Stimulated activated naive B cell treated with anti-CD40 and anti-IgM and Interleukin-4, amounts not matched to agents 10 μg/mL and 1 μg/mL and 100 μg/mL, for 72 hours (primary cell): ENCODE measurements around the gene MYZAP.

Experiments used
- ATAC-seq, 2 donors: fragments of 150-1000 bp; cut with Tn5 transposase; replicated peaks; 2 replicates each; pipeline ENCODE4 v1.10.0; 2021; ENCODE audit warnings: moderate library complexity in 1 of 2
- DNase-seq: peaks from one replicate; pipeline ENCODE4 v3.0.0; 2021
- H3K27ac Mint-ChIP-seq: one replicate; pipeline ENCODE4 v1.8.0; 2022; ENCODE audit warnings: mild to moderate bottlenecking, mixed read lengths
- H3K27me3 Mint-ChIP-seq, 2 donors: one replicate each; pipeline ENCODE4 v1.8.0; 2022; ENCODE audit warnings: mixed read lengths in 2 of 2
- H3K36me3 Mint-ChIP-seq, 2 donors: one replicate each; pipeline ENCODE4 v1.8.0; 2022; ENCODE audit warnings: mixed read lengths in 2 of 2, mild to moderate bottlenecking in 1 of 2
- H3K4me1 Mint-ChIP-seq, 2 donors: one replicate each; pipeline ENCODE4 v1.8.0; 2022; ENCODE audit warnings: mixed read lengths in 2 of 2, mild to moderate bottlenecking in 1 of 2
- H3K4me3 Mint-ChIP-seq, 2 donors: one replicate each; pipeline ENCODE4 v1.8.0; 2022; ENCODE audit warnings: mild to moderate bottlenecking in 2 of 2, mixed read lengths in 2 of 2, moderate library complexity in 1 of 2
- H3K9me3 Mint-ChIP-seq, 2 donors: one replicate each; pipeline ENCODE4 v1.8.0; 2022; ENCODE audit warnings: mixed read lengths in 2 of 2, mild to moderate bottlenecking in 1 of 2

MYZAP gene

DNA sequence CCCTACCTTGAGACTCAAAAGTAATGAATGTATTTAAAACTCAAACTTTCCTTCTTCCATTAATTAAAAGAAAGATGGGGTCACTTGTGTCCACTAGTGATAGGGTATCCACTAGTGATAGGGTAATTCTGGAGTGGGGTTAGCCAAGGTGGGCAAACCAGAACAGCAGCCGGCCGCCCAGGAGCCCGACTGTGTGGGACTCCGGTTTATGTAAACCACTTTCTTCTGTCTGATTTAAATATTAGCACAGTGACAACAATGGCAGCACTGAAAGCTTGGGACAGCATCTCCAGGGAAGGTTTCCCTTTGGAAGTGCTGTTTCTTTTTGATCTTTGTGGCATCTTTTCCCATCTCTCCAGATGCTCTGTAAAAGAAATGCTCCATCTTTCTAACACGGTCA, 722 bp downstream of the MYZAP start:
- Mint-ChIP-seq H3K4me3 (peak overlapping the region; percentile 67 to 71), H3K27ac (peak overlapping the region; percentile 56), H3K9me3 (no peaks in the 10 kb centered on the region)

GRCh38 chr15:57592836-57593420, 1.2 kb downstream of the MYZAP start:
- H3K27me3 Mint-ChIP-seq = no peaks in the 10 kb centered on the region
- DNase-seq (no peak), ATAC-seq (peak in 1 of 2 donors; percentile 6)
- H3K9me3 Mint-ChIP-seq = no peaks in the 10 kb centered on the region
- peaks cover 39 to 74% of the 10 kb centered on the region in 2 donors for H3K4me1 Mint-ChIP-seq
- peak overlapping the region; percentile 67 to 71 for H3K4me3 Mint-ChIP-seq
- peaks cover 0 to 1% of the 10 kb centered on the region in 2 donors for H3K36me3 Mint-ChIP-seq
- peak overlapping the region; percentile 51 for H3K27ac Mint-ChIP-seq

More for the DNA sequence above, 722 bp downstream of the MYZAP start:
- Mint-ChIP-seq H3K27me3 (no peaks in the 10 kb centered on the region), H3K36me3 (peaks cover 0 to 1% of the 10 kb centered on the region in 2 donors), H3K4me1 (peaks cover 42 to 74% of the 10 kb centered on the region in 2 donors)
- ATAC-seq = no peak
- DNase-seq = no peak

GRCh38 chr15:57594479-57594878, 2.8 kb downstream of the MYZAP start:
- peaks cover 24 to 71% of the 10 kb centered on the region in 2 donors for H3K4me1 Mint-ChIP-seq
- H3K27ac Mint-ChIP-seq = no peak overlapping the region
- H3K9me3 Mint-ChIP-seq = no peaks in the 10 kb centered on the region
- DNase-seq (no peak), ATAC-seq (no peak)
- H3K36me3 Mint-ChIP-seq = peaks cover 0 to 1% of the 10 kb centered on the region in 2 donors
- H3K27me3 Mint-ChIP-seq = no peaks in the 10 kb centered on the region
- H3K4me3 Mint-ChIP-seq = no peak overlapping the region

GRCh38 chr15:57595011-57595866, 3.5 kb downstream of the MYZAP start:
- peaks cover 16 to 64% of the 10 kb centered on the region in 2 donors for H3K4me1 Mint-ChIP-seq
- H3K4me3 Mint-ChIP-seq = no peak overlapping the region
- DNase-seq (no peak), ATAC-seq (no peak)
- H3K27ac Mint-ChIP-seq = no peak overlapping the region
- no peaks in the 10 kb centered on the region for H3K27me3 Mint-ChIP-seq
- peaks cover 0 to 1% of the 10 kb centered on the region in 2 donors for H3K36me3 Mint-ChIP-seq
- H3K9me3 Mint-ChIP-seq = no peaks in the 10 kb centered on the region

DNA sequence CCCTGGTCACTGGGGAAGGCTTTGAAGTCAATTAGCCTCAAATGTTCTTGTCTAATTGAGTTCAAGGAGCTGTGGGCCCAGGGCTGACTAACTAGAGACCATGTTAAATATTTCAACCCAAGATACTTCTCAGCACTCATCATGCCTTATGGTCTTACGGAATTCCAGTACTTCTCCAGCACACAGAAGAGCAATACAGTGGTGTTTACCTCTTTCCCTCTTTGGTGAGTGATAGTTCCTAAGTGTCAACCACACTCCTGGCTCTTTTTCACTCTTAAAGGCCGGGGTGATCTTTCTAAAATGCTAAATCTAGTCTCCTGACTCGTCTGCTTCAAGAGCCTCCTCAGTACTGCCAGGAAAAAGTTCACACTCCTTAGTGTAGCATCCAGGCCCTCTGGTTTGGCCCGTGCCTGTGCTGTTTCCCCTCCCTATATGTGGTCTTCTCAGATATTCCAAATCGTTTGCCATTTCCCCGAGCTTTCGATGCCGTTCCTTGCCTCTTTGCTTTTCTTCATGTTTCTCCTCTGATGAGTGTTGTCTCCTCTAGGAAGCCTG, 4.7 kb downstream of the MYZAP start:
- Mint-ChIP-seq H3K36me3 (peaks cover 0 to 1% of the 10 kb centered on the region in 2 donors), H3K27me3 (peaks cover 0 to under 1% of the 10 kb centered on the region in 2 donors), H3K9me3 (no peaks in the 10 kb centered on the region), H3K4me3 (no peak overlapping the region), H3K27ac (no peak overlapping the region), H3K4me1 (peaks cover 9 to 58% of the 10 kb centered on the region in 2 donors)
- DNase-seq = no peak
- no peak for ATAC-seq

DNA sequence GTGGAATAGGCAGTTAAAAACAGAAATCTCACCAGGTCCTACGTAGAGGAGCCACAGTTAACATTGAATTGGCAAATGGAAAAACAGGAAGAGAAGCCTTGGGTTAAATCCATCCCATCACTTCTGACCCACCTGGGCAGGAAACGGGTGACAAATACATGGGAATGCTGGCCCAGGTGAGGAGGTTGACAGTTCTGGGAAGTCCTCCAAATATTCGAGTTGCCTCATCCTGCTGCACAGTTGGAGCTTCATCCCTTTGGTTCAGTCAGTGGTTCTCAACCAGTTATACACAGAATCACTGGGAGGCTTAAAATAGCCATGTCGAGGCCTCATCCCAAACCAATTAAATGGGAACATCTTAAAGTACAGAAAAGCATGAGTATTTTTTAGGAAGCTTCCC, 5.3 kb downstream of the MYZAP start:
- Mint-ChIP-seq H3K4me1 (peaks cover 8 to 60% of the 10 kb centered on the region in 2 donors), H3K4me3 (no peak overlapping the region), H3K36me3 (peaks cover 0 to 4% of the 10 kb centered on the region in 2 donors), H3K27ac (no peak overlapping the region), H3K27me3 (peaks cover 0 to 4% of the 10 kb centered on the region in 2 donors), H3K9me3 (no peaks in the 10 kb centered on the region)
- DNase-seq (no peak), ATAC-seq (no peak)

DNA sequence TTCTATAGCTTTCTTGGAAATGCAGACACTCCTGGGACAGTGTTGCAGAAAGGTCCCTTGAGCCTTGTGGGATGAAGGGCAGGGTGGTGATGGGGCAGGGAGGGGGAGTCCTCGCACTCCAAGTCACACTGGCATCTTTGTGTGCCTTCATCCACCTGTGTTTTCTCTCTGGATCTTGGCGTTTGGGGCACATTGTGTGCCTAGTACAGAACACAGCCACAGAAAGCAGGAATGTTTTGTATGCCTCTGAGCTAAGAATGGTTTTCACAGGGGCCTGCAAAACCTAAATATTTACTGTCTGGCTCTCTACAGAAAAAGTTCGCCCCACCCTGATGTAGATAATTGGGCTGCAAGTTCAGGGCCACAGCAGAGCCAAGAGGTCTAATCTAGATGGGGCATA, 5.7 kb downstream of the MYZAP start:
- Mint-ChIP-seq H3K27ac (no peak overlapping the region), H3K9me3 (no peaks in the 10 kb centered on the region), H3K36me3 (peaks cover 0 to 4% of the 10 kb centered on the region in 2 donors), H3K4me1 (peaks cover 8 to 57% of the 10 kb centered on the region in 2 donors), H3K27me3 (peaks cover 0 to 4% of the 10 kb centered on the region in 2 donors), H3K4me3 (no peak overlapping the region)
- DNase-seq (no peak), ATAC-seq (no peak)

DNA sequence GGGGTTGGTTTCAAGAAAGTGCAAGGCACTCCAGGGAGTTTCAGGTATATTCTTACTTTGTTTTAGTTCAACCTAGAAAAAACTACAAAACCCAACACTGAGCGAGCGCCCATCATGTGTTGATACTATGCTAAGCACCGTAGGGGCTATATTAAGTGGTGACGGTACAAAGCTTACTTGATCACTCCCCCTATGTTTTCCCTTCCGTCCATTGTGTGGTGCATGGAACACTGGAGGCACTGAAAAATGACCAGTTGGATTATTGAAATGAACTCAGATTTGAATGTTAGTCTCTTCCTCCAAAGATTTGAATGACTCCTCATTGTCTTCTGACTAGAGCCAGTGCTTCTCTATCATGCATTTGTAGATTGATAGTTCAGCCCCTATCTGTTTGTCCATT, 6.6 kb downstream of the MYZAP start:
- no peaks in the 10 kb centered on the region for H3K9me3 Mint-ChIP-seq
- H3K27me3 Mint-ChIP-seq = peaks cover 0 to 4% of the 10 kb centered on the region in 2 donors
- peaks cover 0 to 4% of the 10 kb centered on the region in 2 donors for H3K36me3 Mint-ChIP-seq
- H3K4me3 Mint-ChIP-seq = no peak overlapping the region
- H3K4me1 Mint-ChIP-seq = peaks cover 4 to 47% of the 10 kb centered on the region in 2 donors
- no peak overlapping the region for H3K27ac Mint-ChIP-seq
- DNase-seq (no peak), ATAC-seq (no peak)

- Mint-ChIP-seq H3K36me3 (peaks cover 4 to 5% of the 10 kb centered on the region in 2 donors), H3K4me1 (peaks cover 4 to 43% of the 10 kb centered on the region in 2 donors), H3K27ac (no peak overlapping the region), H3K27me3 (peaks cover 0 to 4% of the 10 kb centered on the region in 2 donors), H3K4me3 (no peak overlapping the region), H3K9me3 (no peaks in the 10 kb centered on the region)
- no peak for DNase-seq
- no peak for ATAC-seq
Observed at GRCh38 chr15:57599296-57599810, 7.6 kb downstream of the MYZAP start.

DNA sequence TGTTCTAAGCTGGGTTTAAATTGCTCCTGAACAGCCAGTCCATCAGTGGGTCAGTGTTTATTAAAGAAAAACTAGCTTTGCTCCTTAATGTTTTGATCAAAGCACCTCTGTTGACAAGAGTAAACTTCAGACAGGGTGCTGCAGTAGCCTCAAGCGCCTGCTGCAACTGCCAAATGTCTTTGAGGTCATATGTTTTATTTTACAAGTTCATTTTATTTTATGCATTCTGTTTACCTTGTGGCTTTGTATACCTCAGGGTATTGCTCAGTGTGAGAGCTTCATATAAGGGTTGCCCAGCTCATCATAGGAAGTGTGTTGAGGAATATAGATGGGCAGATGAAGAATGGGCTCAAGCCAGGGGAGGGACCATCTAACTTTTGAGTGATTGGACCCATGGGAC, 8.5 kb downstream of the MYZAP start:
- Mint-ChIP-seq H3K27ac (no peak overlapping the region), H3K36me3 (peaks cover 11 to 12% of the 10 kb centered on the region in 2 donors), H3K9me3 (no peaks in the 10 kb centered on the region), H3K27me3 (peaks cover 0 to 4% of the 10 kb centered on the region in 2 donors), H3K4me3 (no peak overlapping the region), H3K4me1 (peaks cover 4 to 40% of the 10 kb centered on the region in 2 donors)
- no peak for DNase-seq
- ATAC-seq = no peak

DNA sequence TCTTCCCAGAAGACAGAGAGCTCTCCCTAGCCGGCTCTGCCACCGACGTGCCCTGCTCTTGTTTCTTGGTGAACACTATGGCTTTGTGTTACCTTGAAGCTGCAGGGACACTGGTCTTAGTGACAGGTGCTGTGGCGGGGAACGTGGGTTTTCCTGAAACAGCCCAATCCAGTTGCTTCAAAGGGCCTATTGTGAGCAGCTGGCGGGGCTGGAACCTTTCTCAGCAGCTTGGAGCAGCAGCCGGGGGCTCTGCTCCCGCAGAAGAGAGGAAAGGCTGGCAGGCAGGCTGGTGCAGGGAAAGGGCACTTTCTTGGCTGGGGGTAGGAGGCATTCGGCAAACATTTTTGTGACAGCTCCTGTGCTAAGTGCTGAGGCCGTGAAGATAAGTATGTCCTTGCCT, 12.8 kb downstream of the MYZAP start:
- Mint-ChIP-seq H3K27me3 (peaks cover 0 to 4% of the 10 kb centered on the region in 2 donors), H3K9me3 (no peaks in the 10 kb centered on the region), H3K36me3 (peaks cover 16 to 17% of the 10 kb centered on the region in 2 donors), H3K4me3 (no peak overlapping the region), H3K4me1 (peaks cover 0 to 13% of the 10 kb centered on the region in 2 donors), H3K27ac (no peak overlapping the region)
- ATAC-seq (no peak), DNase-seq (no peak)

DNA sequence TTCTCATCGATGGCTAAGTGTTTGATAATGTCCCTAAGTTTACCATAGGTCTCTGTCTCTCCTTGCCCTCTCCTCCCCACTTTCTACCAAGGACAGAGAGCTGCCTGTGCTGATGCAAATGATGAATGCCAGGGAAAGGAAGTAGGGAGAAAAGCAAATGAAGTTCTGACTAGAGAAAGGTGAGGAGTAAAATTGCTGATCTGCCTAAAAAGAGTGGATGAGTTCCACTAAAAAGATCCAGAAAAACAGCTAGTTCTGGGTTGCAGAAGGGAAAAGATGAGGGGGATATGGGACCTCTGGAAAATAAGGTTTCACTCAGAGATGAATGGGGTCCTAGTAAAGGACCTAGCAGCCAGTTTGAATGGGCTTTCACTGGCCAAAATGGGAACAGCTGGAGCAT, 13.8 kb downstream of the MYZAP start:
- ATAC-seq = no peak
- no peak overlapping the region for H3K27ac Mint-ChIP-seq
- no peak overlapping the region for H3K4me3 Mint-ChIP-seq
- no peak for DNase-seq
- no peaks in the 10 kb centered on the region for H3K9me3 Mint-ChIP-seq
- peaks cover 0 to 4% of the 10 kb centered on the region in 2 donors for H3K27me3 Mint-ChIP-seq
- H3K4me1 Mint-ChIP-seq = peaks cover 0 to 13% of the 10 kb centered on the region in 2 donors
- peaks cover 16 to 17% of the 10 kb centered on the region in 2 donors for H3K36me3 Mint-ChIP-seq

DNA sequence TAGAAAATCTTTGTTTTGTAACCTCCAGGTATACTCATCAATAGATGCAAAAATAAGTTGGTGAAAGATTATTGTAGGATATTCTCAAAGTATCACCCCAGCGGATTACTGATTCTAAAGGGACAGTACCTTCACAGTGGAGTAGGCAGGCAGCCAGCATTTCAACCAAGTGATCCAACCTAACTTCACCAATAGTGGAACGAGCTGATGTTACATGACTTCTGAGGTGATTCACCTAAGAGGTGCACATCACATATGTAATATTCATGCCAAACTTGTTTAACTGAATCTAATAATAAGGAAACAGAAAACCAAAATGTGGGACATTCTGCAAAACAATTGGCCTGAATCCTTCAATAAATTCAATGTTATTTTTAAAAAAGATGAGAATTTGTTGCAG, 14.3 kb downstream of the MYZAP start:
- H3K27ac Mint-ChIP-seq = no peak overlapping the region
- H3K4me1 Mint-ChIP-seq = peaks cover 0 to 12% of the 10 kb centered on the region in 2 donors
- no peak overlapping the region for H3K4me3 Mint-ChIP-seq
- ATAC-seq (no peak), DNase-seq (no peak)
- peaks cover 16 to 17% of the 10 kb centered on the region in 2 donors for H3K36me3 Mint-ChIP-seq
- no peaks in the 10 kb centered on the region for H3K9me3 Mint-ChIP-seq
- peaks cover 0 to 4% of the 10 kb centered on the region in 2 donors for H3K27me3 Mint-ChIP-seq

DNA sequence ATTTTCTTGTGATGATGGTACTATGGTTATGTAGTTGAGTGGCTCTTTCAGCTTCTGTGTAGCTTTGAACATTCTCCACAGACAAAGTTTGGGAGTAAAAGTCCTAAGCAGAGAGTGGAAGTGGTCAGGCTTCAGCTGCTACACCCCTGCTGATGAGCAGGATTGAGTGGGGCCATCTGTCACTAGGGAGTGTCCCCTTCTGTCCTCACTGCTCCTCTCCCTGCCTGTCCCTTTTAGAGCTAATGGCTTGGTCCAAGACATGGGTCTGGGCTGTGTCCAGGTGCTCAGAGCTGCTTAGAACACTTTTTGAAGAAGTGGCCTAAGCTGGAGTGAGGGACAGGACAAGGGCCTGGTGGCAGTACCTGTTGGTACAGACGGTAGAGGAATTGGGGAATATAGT, 15.1 kb downstream of the MYZAP start:
- H3K27ac Mint-ChIP-seq = no peak overlapping the region
- no peaks in the 10 kb centered on the region for H3K27me3 Mint-ChIP-seq
- H3K4me3 Mint-ChIP-seq = no peak overlapping the region
- H3K36me3 Mint-ChIP-seq = peaks cover 14 to 17% of the 10 kb centered on the region in 2 donors
- H3K9me3 Mint-ChIP-seq = no peaks in the 10 kb centered on the region
- no peak for ATAC-seq
- peaks cover 0 to 6% of the 10 kb centered on the region in 2 donors for H3K4me1 Mint-ChIP-seq
- DNase-seq = no peak
